GM18867 (cell line): ENCODE results near the gene MAGI1.

Experiments used
- ATAC-seq: cut with Tn5 transposase; IDR thresholded peaks from one replicate; pipeline ENCODE4 v1.9.1; 2021; ENCODE audit warnings: mild to moderate bottlenecking, moderate library complexity; ENCODE audit not compliant: unreplicated experiment

Gene MAGI1

DNA sequence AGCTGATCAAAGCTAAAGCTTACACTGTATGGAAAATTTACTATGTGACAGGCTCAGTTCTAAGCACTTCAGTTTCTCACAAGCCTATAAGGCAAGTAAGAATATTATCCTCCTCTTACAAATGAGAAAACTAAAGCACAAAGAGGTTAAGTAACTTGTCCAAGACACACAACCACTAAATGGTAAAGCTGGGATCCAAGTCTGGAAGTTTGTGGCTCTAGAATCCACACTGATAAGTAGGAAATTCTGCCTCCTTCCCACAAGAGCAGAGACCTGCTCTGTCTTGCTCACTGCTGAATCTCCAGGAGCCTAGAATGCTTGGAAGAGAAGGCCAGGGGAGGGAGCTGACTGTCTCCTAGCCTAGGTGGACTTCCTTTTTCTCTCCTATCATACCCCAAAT, 60.6 kb downstream of the MAGI1 start:
- ATAC-seq, result no peak

DNA sequence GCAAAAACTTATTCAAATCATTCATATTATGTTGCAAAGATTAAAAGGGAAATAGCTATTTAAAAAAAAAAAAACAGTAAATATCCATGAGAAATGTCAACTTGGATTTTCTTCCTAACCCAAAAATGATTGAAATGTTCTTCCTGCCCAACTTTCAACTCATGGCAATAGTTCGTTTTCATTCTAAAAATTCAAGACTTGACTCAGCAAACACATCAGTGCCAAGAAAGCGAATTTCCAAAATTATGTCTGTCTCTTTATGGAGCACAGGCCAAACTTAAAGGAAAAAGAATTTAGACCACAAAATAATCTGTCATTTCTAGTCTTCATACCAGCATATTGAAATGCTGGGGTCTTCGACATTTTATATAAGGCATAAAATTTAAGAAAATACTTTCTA, 63.7 kb downstream of the MAGI1 start:
- ATAC-seq, result no peak

DNA sequence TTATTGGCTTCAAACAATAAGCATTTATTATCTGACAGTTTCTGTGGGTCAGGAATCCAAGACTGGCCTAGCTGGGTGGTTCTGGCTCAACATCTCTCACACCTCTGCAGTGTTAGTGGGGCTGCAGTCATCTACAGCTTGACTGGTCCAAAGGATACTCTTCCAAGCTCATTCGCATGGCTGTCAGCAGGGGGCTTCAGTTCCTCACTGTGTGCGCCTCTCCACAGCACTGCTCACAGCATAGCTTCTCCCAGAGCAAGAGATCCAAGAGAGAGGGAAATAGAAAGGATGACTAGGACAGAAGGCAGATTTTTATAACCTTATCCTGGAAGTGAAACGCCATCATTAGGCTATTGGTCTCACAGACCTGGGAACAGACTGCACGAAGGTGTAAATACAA, 64.2 kb downstream of the MAGI1 start:
- ATAC-seq, result no peak

- no peak for ATAC-seq
These were observed 66.0 kb downstream of the MAGI1 start for GRCh38 chr3:65972765-65973164.

- ATAC-seq, result no peak
These were observed 67.1 kb downstream of the MAGI1 start for GRCh38 chr3:65971293-65972252.

- no peak for ATAC-seq
These were observed 69.7 kb downstream of the MAGI1 start for GRCh38 chr3:65968996-65969395.

- no peak for ATAC-seq
These were observed 71.3 kb downstream of the MAGI1 start for GRCh38 chr3:65967451-65967850.

DNA sequence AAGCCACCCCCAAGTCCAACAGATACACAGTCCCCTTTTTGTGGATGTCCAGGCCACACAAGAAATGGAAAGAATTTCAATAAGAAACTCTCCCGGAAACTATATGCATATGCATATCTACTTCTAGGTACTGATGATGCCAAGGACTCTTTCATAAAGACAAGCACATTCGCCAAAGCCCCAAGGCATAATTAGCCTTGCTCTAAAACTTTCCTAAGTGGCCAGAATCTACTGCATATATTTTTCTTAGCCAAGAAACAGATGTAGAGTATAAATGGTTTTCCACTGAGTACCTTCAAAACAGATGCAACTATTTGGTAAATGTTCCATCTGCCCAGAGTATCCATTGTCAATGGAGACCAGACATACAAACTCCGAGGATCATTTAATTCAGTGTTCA, 73.9 kb downstream of the MAGI1 start:
- no peak for ATAC-seq

GRCh38 chr3:65963787-65964677, 74.7 kb downstream of the MAGI1 start:
- ATAC-seq, result peak; percentile 97

DNA sequence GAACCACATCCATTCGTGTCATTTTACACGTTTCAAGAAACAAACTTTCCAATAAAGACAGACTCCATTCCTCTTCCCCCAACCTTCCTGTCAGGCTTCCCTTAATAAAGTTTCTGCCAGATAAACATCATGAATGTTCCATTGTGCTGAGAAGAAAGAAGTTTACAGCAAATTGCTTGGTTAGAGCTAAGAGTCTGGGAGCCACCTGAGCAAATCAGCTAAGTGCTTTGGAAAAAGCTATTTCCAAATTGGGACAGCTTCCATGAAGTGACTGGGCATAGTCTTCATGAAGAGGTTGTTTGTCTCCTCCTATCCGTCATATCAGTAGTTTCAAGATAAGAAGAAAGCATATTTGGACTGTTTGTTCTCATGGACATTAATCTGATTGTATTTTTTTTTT, 77.0 kb downstream of the MAGI1 start:
- no peak for ATAC-seq

GRCh38 chr3:65961128-65961527, 77.6 kb downstream of the MAGI1 start:
- no peak for ATAC-seq

DNA sequence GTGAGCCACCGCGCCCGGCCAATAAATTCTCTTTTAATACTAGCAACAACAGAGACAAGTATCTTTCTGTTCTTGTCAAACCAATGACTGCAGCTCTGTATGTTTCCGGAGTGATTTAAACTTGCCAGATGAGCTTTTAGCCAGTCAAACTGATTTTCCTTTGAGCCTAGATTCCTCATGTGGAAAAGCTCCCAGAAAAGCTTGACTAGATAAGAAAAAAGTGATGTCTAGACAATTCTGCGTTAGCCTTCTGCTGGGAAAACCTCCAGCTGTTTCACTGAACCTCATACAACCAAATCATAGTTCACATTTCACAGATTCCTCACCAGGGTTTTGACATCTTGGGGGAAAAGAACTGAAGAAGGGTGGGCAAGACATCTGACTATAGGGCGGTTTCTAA, 78.6 kb downstream of the MAGI1 start:
- ATAC-seq, result no peak

GRCh38 chr3:65958216-65958615, 80.5 kb downstream of the MAGI1 start:
- no peak for ATAC-seq

GRCh38 chr3:65955792-65956477, 82.8 kb downstream of the MAGI1 start:
- ATAC-seq, result no peak

DNA sequence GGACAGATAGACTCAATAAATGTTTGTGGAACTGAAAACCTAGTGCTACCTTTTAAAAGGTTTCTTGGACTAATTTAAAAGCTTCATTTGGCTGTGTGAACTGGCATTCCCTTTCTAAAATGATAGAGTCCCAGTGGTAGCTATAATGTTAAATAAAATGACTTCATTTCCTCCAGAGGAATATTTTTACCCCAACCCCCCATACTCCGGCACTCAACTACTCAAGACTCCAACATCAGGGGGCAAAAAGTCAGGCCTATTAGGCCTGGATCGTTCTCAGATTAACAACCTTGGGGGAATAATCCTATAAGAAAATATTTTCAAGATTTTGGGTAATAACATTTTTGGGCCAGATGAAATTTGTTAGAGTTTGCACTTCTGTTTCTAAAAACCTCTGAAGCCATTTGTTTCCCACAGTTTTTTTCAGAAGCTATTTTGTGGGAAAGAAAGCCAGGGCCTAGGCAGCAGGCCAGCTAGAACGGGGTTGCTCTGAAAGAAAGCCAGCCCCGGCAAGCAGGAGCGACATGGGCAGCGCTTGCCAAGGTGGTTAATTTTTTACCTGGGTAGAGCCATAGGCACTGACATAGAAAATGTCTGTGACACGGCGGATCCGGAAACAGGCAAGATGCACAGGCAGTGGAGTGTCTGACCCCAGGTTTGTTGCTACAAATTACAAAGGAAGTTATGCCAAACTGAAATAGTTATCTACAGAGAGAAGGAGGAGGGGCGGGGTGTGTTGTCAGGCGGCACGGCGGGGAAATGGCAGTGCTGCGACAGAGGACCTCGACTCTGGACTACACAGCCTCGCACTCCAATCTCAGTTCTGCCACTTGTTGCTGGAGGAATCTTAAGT, 84.6 kb downstream of the MAGI1 start:
- ATAC-seq, result no peak

GRCh38 chr3:65953301-65953812, 85.4 kb downstream of the MAGI1 start:
- no peak for ATAC-seq

DNA sequence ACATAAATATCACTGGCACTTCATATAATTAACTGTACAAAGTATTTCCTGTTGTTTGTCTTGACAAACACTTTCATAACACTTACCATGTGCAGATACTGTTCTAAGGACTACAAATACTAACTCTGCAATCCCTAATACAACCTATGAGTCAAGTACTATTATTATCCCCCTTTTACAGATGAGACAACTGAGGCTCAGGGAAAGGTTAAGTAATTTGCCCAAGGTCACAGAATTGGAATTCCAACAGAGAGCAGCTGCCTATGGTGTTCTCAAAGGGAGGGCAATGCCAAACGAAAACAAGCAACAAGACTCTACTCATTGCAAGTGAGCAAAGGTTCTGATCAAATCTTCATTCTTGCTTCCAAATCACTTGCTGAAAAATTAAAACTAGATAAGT, 85.9 kb downstream of the MAGI1 start:
- ATAC-seq, result no peak

GRCh38 chr3:65951836-65952505, 86.7 kb downstream of the MAGI1 start:
- no peak for ATAC-seq
